Suprapubic skin (tissue), 3 donors: Measurements from ENCODE around the gene MIA.
"Not testable (repeated sequence)": the region's sequence is repeated elsewhere in the genome, so short reads cannot be mapped to it uniquely, and the experiment has no call there.

ENCODE experiments used
- CTCF ChIP-seq, 2 donors: fragments of 200-600 bp in 1 of 2; fragments of 450-650 bp in 1 of 2; sonication (generic) in 1 of 2; IDR thresholded peaks; one replicate each; pipeline ENCODE4 v1.5.1; 2016 to 2019; ENCODE audit warnings: antibody characterized with exemption in 2 of 2, mild to moderate bottlenecking in 1 of 2, moderate library complexity in 1 of 2
- EP300 ChIP-seq: sonication (generic); formaldehyde crosslinking; IDR thresholded peaks from one replicate; pipeline ENCODE4 v1.6.1; 2017; ENCODE audit warnings: antibody characterized with exemption
- POLR2A ChIP-seq, 2 donors: fragments of 450-650 bp; IDR thresholded peaks; one replicate each; pipeline ENCODE4 v1.6.1; 2017; ENCODE audit warnings: antibody characterized with exemption in 2 of 2, mild to moderate bottlenecking in 2 of 2, moderate library complexity in 2 of 2

GRCh38 chr19:40766385-40766784 is 8.9 kb upstream of the MIA start:
- not testable (repeated sequence) for TF ChIP-seq EP300; CTCF (IDR thresholded peaks at IDR 0.05); POLR2A (IDR thresholded peaks at IDR 0.05)
